ENCODE results near the gene SNRPD3. TPM values are rescaled to one million over a fixed set of nuclear protein-coding genes. Genes with fewer than 3 reads are reported as not detected.

Gene SNRPD3
- total RNA-seq, 1 experiment from 2014 or later = 234 TPM

- no peak overlapping the region for H3K4me3 ChIP-seq
- H3K27ac ChIP-seq = no peak overlapping the region
- DNase-seq (ENCODE audit: low read depth in 1 of 2, low spot score in 2 of 2) = no peak
- H3K9me3 ChIP-seq (replicated peaks) = no peaks in the 10 kb centered on the region
- H3K4me1 ChIP-seq (replicated peaks) = peaks cover 14% of the 10 kb centered on the region
- peaks cover 79% of the 10 kb centered on the region for H3K36me3 ChIP-seq
- H3K27me3 ChIP-seq (replicated peaks) = no peaks in the 10 kb centered on the region
Measured at GRCh38 chr22:24567668-24568067, 11.9 kb downstream of the SNRPD3 start.

GRCh38 chr22:24571266-24571665 lies 15.5 kb downstream of the SNRPD3 start:
- H3K36me3 ChIP-seq = peaks cover 76% of the 10 kb centered on the region

GRCh38 chr22:24576778-24577177 lies 21.0 kb downstream of the SNRPD3 start:
- Histone ChIP-seq H3K4me3 (no peak overlapping the region), H3K27ac (no peak overlapping the region), H3K27me3 (replicated peaks) (no peaks in the 10 kb centered on the region), H3K9me3 (replicated peaks) (no peaks in the 10 kb centered on the region), H3K4me1 (replicated peaks) (no peaks in the 10 kb centered on the region), H3K36me3 (peaks cover 45% of the 10 kb centered on the region)
- no peak for DNase-seq (ENCODE audit: low read depth in 1 of 2, low spot score in 2 of 2)

More at GRCh38 chr22:24571266-24571665, 15.5 kb downstream of the SNRPD3 start:
- Histone ChIP-seq H3K27me3 (replicated peaks) (no peaks in the 10 kb centered on the region), H3K4me1 (replicated peaks) (peaks cover 8% of the 10 kb centered on the region), H3K27ac (no peak overlapping the region), H3K4me3 (no peak overlapping the region), H3K9me3 (replicated peaks) (no peaks in the 10 kb centered on the region)
- no peak for DNase-seq (ENCODE audit: low read depth in 1 of 2, low spot score in 2 of 2)

GRCh38 chr22:24578355-24579257 lies 22.8 kb downstream of the SNRPD3 start:
- Histone ChIP-seq H3K27ac (no peak overlapping the region), H3K4me3 (no peak overlapping the region), H3K27me3 (replicated peaks) (no peaks in the 10 kb centered on the region), H3K9me3 (replicated peaks) (no peaks in the 10 kb centered on the region), H3K4me1 (replicated peaks) (peaks cover 8% of the 10 kb centered on the region), H3K36me3 (peaks cover 27% of the 10 kb centered on the region)
- no peak for DNase-seq (ENCODE audit: low read depth in 1 of 2, low spot score in 2 of 2)

- no peaks in the 10 kb centered on the region for H3K27me3 ChIP-seq (replicated peaks)
- H3K4me1 ChIP-seq (replicated peaks) = peaks cover 13% of the 10 kb centered on the region
- H3K27ac ChIP-seq = no peak overlapping the region
- no peak overlapping the region for H3K4me3 ChIP-seq
- peaks cover 20% of the 10 kb centered on the region; the same call in 1 of the 2 replicates for H3K36me3 ChIP-seq
- H3K9me3 ChIP-seq (replicated peaks) = no peaks in the 10 kb centered on the region
- no peak for DNase-seq (ENCODE audit: low read depth in 1 of 2, low spot score in 2 of 2)
Measured at GRCh38 chr22:24579258-24579601, 23.4 kb downstream of the SNRPD3 start.

- Histone ChIP-seq H3K4me3 (no peak overlapping the region), H3K9me3 (replicated peaks) (no peaks in the 10 kb centered on the region), H3K36me3 (peaks cover 11% of the 10 kb centered on the region; the same call in 1 of the 2 replicates), H3K27me3 (replicated peaks) (no peaks in the 10 kb centered on the region), H3K4me1 (replicated peaks) (peaks cover 13% of the 10 kb centered on the region), H3K27ac (no peak overlapping the region)
- no peak for DNase-seq (ENCODE audit: low read depth in 1 of 2, low spot score in 2 of 2)
Measured at GRCh38 chr22:24580276-24580675, 24.5 kb downstream of the SNRPD3 start.

GRCh38 chr22:24582056-24582814 lies 26.4 kb downstream of the SNRPD3 start:
- peaks cover 13% of the 10 kb centered on the region for H3K4me1 ChIP-seq (replicated peaks)
- no peak for DNase-seq (ENCODE audit: low read depth in 1 of 2, low spot score in 2 of 2)
- H3K4me3 ChIP-seq = no peak overlapping the region
- no peaks in the 10 kb centered on the region for H3K9me3 ChIP-seq (replicated peaks)
- H3K27ac ChIP-seq = no peak overlapping the region
- H3K36me3 ChIP-seq = no peaks in the 10 kb centered on the region; the same call in 1 of the 2 replicates
- H3K27me3 ChIP-seq (replicated peaks) = no peaks in the 10 kb centered on the region

GRCh38 chr22:24583221-24584165 lies 27.7 kb downstream of the SNRPD3 start:
- peak; percentile 34 to 65 for DNase-seq (ENCODE audit: low read depth in 1 of 2, low spot score in 2 of 2)
- Histone ChIP-seq H3K4me1 (replicated peaks) (peaks cover 13% of the 10 kb centered on the region), H3K4me3 (no peak overlapping the region), H3K27ac (no peak overlapping the region), H3K36me3 (no peaks in the 10 kb centered on the region), H3K27me3 (replicated peaks) (no peaks in the 10 kb centered on the region), H3K9me3 (replicated peaks) (no peaks in the 10 kb centered on the region)

GRCh38 chr22:24584166-24584790 lies 28.5 kb downstream of the SNRPD3 start:
- Histone ChIP-seq H3K36me3 (no peaks in the 10 kb centered on the region), H3K4me1 (replicated peaks) (peaks cover 13% of the 10 kb centered on the region), H3K27me3 (replicated peaks) (no peaks in the 10 kb centered on the region), H3K9me3 (replicated peaks) (no peaks in the 10 kb centered on the region), H3K27ac (no peak overlapping the region), H3K4me3 (no peak overlapping the region)
- DNase-seq (ENCODE audit: low read depth in 1 of 2, low spot score in 2 of 2) = no peak

GRCh38 chr22:24584871-24585411 lies 29.1 kb downstream of the SNRPD3 start:
- Histone ChIP-seq H3K27ac (no peak overlapping the region), H3K27me3 (replicated peaks) (no peaks in the 10 kb centered on the region), H3K9me3 (replicated peaks) (no peaks in the 10 kb centered on the region), H3K4me3 (no peak overlapping the region), H3K36me3 (no peaks in the 10 kb centered on the region), H3K4me1 (replicated peaks) (peaks cover 13% of the 10 kb centered on the region)
- DNase-seq (ENCODE audit: low read depth in 1 of 2, low spot score in 2 of 2) = no peak

GRCh38 chr22:24585461-24585860 lies 29.7 kb downstream of the SNRPD3 start:
- Histone ChIP-seq H3K27me3 (replicated peaks) (no peaks in the 10 kb centered on the region), H3K27ac (no peak overlapping the region), H3K9me3 (replicated peaks) (no peaks in the 10 kb centered on the region), H3K4me3 (no peak overlapping the region), H3K36me3 (no peaks in the 10 kb centered on the region), H3K4me1 (replicated peaks) (peaks cover 13% of the 10 kb centered on the region)
- DNase-seq (ENCODE audit: low read depth in 1 of 2, low spot score in 2 of 2) = no peak

GRCh38 chr22:24585927-24586546 lies 30.2 kb downstream of the SNRPD3 start:
- peaks cover 13% of the 10 kb centered on the region for H3K4me1 ChIP-seq (replicated peaks)

More at GRCh38 chr22:24585927-24586546, 30.2 kb downstream of the SNRPD3 start:
- H3K36me3 ChIP-seq = no peaks in the 10 kb centered on the region
- no peak for DNase-seq (ENCODE audit: low read depth in 1 of 2, low spot score in 2 of 2)
- H3K4me3 ChIP-seq = no peak overlapping the region
- H3K27ac ChIP-seq = no peak overlapping the region
- no peaks in the 10 kb centered on the region for H3K9me3 ChIP-seq (replicated peaks)
- H3K27me3 ChIP-seq (replicated peaks) = no peaks in the 10 kb centered on the region

All from SJSA1 (cell line).